Panc1 (cell line): ENCODE measurements around the gene ESR1. TPM values are rescaled to one million over a fixed set of nuclear protein-coding genes. Genes with fewer than 3 reads are reported as not detected.

ENCODE experiments used
- ATAC-seq: fragments of 200-7000 bp; cut with Tn5 transposase; 2 replicates; pipeline ENCODE4 v1.9.1; 2020; ENCODE audit warnings: mild to moderate bottlenecking, moderate library complexity
- BruUV-seq: library from RNA; stranded (reverse); fragments of 400-500 nt; replicated peaks from 2 replicates; lab custom pipeline; 2021; lab: Mats Ljungman, UMichigan
- CTCF ChIA-PET: fragments of 300-600 bp; sonication (Branson Sonifier 250); formaldehyde crosslinking; loops from one replicate; lab custom pipeline; 2022; ENCODE audit warnings: antibody characterized with exemption; lab: Charles Lee
- POLR2A ChIA-PET: fragments of 300-600 bp; sonication (Branson Sonifier 250); formaldehyde crosslinking; loops from one replicate; lab custom pipeline; 2022; ENCODE audit warnings: antibody characterized with exemption; lab: Charles Lee
- DNase-seq: peaks from one replicate; pipeline ENCODE4 v3.0.0-alpha.2; 2010; ENCODE audit warnings: low read depth, low spot score
- H3K27ac ChIP-seq: 2 replicates; pipeline ENCODE4 v1.5.1; 2011; ENCODE audit warnings: mild to moderate bottlenecking, low read length, inconsistent platforms
- H3K27me3 ChIP-seq: fragments of 200-500 bp; sonication (Bioruptor generic); 2 replicates; pipeline ENCODE4 v1.6.0; 2014; ENCODE audit warnings: low read length, inconsistent platforms; ENCODE audit not compliant: control insufficient read depth, insufficient read depth
- H3K36me3 ChIP-seq: fragments of 200-500 bp; sonication (Bioruptor generic); 2 replicates; pipeline ENCODE4 v1.5.1; 2014; ENCODE audit warnings: inconsistent platforms, mild to moderate bottlenecking, low read length, moderate library complexity; ENCODE audit not compliant: control insufficient read depth, insufficient read depth
- H3K4me1 ChIP-seq: 2 replicates; pipeline ENCODE4 v1.5.1; 2011; ENCODE audit warnings: inconsistent platforms, mild to moderate bottlenecking, low read length, moderate library complexity; ENCODE audit not compliant: control insufficient read depth, insufficient read depth
- H3K4me3 ChIP-seq, 2 experiments: 2 replicates each; pipeline ENCODE4 v1.5.1; 2011 to 2012; ENCODE audit warnings: low read depth in 2 of 2, low read length in 2 of 2, mild to moderate bottlenecking in 2 of 2, inconsistent platforms in 1 of 2, moderate library complexity in 1 of 2
- H3K9me3 ChIP-seq: fragments of 200-500 bp; sonication (Bioruptor generic); 2 replicates; pipeline ENCODE4 v1.5.1; 2014; ENCODE audit warnings: low read depth, mild to moderate bottlenecking, inconsistent platforms, low read length, moderate library complexity; ENCODE audit not compliant: control insufficient read depth, insufficient read depth
- POLR2AphosphoS5 ChIP-seq: IDR thresholded peaks from 2 replicates; pipeline ENCODE4 v1.6.1; 2012; ENCODE audit warnings: mild to moderate bottlenecking, low read depth, low read length, moderate library complexity
- SIN3A ChIP-seq: IDR thresholded peaks from 2 replicates; pipeline ENCODE4 v1.6.1; 2012; ENCODE audit warnings: low read depth, mild to moderate bottlenecking, low read length, moderate library complexity, borderline replicate concordance; ENCODE audit not compliant: insufficient read depth
- TCF7L2 ChIP-seq: IDR thresholded peaks from 2 replicates; pipeline ENCODE4 v1.6.1; 2011; ENCODE audit warnings: mild to moderate bottlenecking, low read depth, low read length, inconsistent platforms
- in situ Hi-C: cut with HindIII; loops from 2 replicates; pipeline ENCODE4 v1.10.0; 2016; ENCODE audit warnings: low sequenced_read_pairs, low pct_unique_long_range_greater_than_20kb
- intact Hi-C: fragments of 100-400 bp; cut with micrococcal nuclease; formaldehyde crosslinking; loops from one replicate; pipeline ENCODE4 v1.10.0; 2022; ENCODE audit not compliant: unreplicated experiment
- total RNA-seq: library from RNA; stranded (reverse); gene quantifications from one replicate; pipeline ENCODE4 v1.2.1, GENCODE V29; 2021; ENCODE audit not compliant: unreplicated experiment
- TF ChIP-seq, protein P1 (sequence below): fragments of 450-650 bp; IDR thresholded peaks from 2 replicates; pipeline ENCODE4 v1.5.1; 2017; ENCODE audit warnings: mild to moderate bottlenecking
- TF ChIP-seq, protein P2 (sequence below), 2 experiments: IDR thresholded peaks; 2 replicates each; pipeline ENCODE4 v1.6.1; 2011 to 2012; ENCODE audit warnings: low read depth in 2 of 2, control low read depth in 1 of 2, low read length in 1 of 2, mild to moderate bottlenecking in 1 of 2, moderate library complexity in 1 of 2; ENCODE audit not compliant: insufficient read depth in 1 of 2

Gene ESR1
- total RNA-seq, 1 experiment from 2014 or later = 0.03 TPM

DNA sequence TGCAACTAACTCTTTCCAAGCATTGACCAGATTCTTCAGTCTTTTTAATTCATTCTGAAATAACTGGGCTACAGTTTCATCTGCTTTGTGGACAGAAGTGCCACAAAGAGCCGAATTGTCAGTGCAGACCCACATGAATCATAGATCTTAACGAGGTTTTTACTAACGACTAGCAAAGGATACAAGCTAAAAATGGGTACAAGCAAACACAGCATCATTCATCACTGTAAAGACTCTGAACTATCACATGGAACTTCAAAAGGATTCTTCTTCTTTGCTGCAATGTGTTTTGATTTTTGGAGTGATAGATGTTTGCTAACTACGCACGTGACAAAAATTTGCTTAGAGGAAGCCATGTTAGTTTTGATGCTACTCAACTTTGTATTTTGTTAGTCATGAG lies 227.1 kb downstream of the ESR1 start:
- no peaks in the 10 kb centered on the region for H3K27me3 ChIP-seq
- no peaks in the 10 kb centered on the region for H3K4me1 ChIP-seq
- no peaks in the 10 kb centered on the region for H3K36me3 ChIP-seq
- ChIA-PET POLR2A (no interaction called here), CTCF (no interaction called here)
- TF ChIP-seq, protein P1, sequence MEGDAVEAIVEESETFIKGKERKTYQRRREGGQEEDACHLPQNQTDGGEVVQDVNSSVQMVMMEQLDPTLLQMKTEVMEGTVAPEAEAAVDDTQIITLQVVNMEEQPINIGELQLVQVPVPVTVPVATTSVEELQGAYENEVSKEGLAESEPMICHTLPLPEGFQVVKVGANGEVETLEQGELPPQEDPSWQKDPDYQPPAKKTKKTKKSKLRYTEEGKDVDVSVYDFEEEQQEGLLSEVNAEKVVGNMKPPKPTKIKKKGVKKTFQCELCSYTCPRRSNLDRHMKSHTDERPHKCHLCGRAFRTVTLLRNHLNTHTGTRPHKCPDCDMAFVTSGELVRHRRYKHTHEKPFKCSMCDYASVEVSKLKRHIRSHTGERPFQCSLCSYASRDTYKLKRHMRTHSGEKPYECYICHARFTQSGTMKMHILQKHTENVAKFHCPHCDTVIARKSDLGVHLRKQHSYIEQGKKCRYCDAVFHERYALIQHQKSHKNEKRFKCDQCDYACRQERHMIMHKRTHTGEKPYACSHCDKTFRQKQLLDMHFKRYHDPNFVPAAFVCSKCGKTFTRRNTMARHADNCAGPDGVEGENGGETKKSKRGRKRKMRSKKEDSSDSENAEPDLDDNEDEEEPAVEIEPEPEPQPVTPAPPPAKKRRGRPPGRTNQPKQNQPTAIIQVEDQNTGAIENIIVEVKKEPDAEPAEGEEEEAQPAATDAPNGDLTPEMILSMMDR = no peak
- in situ Hi-C loops = no loop called here
- intact Hi-C loops = no loop called here
- no peak for ATAC-seq
- no peak for DNase-seq
- no TSS peak for BruUV-seq
- no peak overlapping the region for H3K4me3 ChIP-seq
- H3K27ac ChIP-seq = no peak overlapping the region
- H3K9me3 ChIP-seq = no peaks in the 10 kb centered on the region

DNA sequence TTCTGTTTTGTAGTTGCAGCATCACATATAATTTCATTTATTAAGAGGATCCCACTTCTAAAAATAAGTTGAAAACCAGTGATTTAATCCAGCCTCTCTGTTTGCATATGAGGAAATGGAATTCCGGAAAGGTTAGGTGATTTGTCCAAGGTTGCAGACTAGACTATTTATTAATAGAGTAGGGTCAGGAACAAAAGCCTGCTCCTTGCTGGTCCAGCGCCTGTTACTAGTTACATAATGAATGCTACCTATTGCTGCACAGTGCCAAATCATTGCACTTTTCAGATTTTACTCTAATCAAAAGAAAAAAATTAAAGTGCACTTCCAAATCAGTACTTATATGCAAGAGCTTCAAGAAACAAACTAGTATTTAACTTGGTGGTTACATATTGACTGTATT lies 238.6 kb downstream of the ESR1 start:
- Histone ChIP-seq H3K9me3 (no peaks in the 10 kb centered on the region), H3K27ac (no peak overlapping the region), H3K36me3 (no peaks in the 10 kb centered on the region), H3K4me1 (no peaks in the 10 kb centered on the region), H3K4me3 (no peak overlapping the region), H3K27me3 (no peaks in the 10 kb centered on the region)
- TF ChIP-seq, protein P1 = no peak
- TF ChIP-seq POLR2AphosphoS5 = no peak
- no peak for TF ChIP-seq TCF7L2
- TF ChIP-seq, protein P2, sequence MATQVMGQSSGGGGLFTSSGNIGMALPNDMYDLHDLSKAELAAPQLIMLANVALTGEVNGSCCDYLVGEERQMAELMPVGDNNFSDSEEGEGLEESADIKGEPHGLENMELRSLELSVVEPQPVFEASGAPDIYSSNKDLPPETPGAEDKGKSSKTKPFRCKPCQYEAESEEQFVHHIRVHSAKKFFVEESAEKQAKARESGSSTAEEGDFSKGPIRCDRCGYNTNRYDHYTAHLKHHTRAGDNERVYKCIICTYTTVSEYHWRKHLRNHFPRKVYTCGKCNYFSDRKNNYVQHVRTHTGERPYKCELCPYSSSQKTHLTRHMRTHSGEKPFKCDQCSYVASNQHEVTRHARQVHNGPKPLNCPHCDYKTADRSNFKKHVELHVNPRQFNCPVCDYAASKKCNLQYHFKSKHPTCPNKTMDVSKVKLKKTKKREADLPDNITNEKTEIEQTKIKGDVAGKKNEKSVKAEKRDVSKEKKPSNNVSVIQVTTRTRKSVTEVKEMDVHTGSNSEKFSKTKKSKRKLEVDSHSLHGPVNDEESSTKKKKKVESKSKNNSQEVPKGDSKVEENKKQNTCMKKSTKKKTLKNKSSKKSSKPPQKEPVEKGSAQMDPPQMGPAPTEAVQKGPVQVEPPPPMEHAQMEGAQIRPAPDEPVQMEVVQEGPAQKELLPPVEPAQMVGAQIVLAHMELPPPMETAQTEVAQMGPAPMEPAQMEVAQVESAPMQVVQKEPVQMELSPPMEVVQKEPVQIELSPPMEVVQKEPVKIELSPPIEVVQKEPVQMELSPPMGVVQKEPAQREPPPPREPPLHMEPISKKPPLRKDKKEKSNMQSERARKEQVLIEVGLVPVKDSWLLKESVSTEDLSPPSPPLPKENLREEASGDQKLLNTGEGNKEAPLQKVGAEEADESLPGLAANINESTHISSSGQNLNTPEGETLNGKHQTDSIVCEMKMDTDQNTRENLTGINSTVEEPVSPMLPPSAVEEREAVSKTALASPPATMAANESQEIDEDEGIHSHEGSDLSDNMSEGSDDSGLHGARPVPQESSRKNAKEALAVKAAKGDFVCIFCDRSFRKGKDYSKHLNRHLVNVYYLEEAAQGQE (IDR thresholded peaks at IDR 0.05; ENCODE audit: insufficient read depth in 1 of 2, low read depth in 2 of 2, low read length in 1 of 2) = no peak
- no peak for TF ChIP-seq SIN3A
- ChIA-PET CTCF (no interaction called here), POLR2A (no interaction called here)
- in situ Hi-C loops = no loop called here
- DNase-seq (no peak), ATAC-seq (no peak)
- intact Hi-C loops = no loop called here
- no TSS peak for BruUV-seq

DNA sequence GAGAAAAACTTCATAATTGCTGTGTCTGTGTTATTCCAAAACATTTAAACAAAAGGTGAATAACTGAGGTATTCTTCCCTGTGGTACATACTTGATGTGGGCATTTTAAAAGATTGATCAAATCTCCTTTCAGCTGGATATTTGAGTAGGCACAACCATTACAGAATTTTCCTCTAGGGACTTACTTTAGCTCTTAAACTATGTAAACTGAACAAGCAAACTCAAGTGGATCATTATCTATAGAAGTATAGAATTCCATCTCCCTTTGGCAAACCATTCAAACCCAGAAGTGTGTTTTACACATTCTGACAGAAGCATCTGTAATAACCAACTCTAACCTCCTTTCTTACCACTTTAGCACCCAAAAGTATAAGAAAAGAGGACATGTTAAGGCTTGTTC lies 241.4 kb downstream of the ESR1 start:
- no peak overlapping the region for H3K27ac ChIP-seq
- no peak for TF ChIP-seq SIN3A
- TF ChIP-seq, protein P1 = no peak
- TF ChIP-seq, protein P2 (IDR thresholded peaks at IDR 0.05; ENCODE audit: insufficient read depth in 1 of 2, low read depth in 2 of 2, low read length in 1 of 2) = no peak
- no peak for TF ChIP-seq POLR2AphosphoS5
- no peak for TF ChIP-seq TCF7L2
- no peak overlapping the region for H3K4me3 ChIP-seq
- CTCF ChIA-PET = no interaction called here
- H3K9me3 ChIP-seq = no peaks in the 10 kb centered on the region
- H3K36me3 ChIP-seq = no peaks in the 10 kb centered on the region
- DNase-seq (no peak), ATAC-seq (no peak)
- intact Hi-C loops (no loop called here), in situ Hi-C loops (no loop called here)
- POLR2A ChIA-PET = no interaction called here
- BruUV-seq = no TSS peak
- no peaks in the 10 kb centered on the region for H3K27me3 ChIP-seq
- H3K4me1 ChIP-seq = no peaks in the 10 kb centered on the region
